Activated CD8-positive, alpha-beta memory T cell treated with anti-CD3 and anti-CD28 coated beads, Interleukin-2, amount 50 U/mL, for 1 hour (primary cell): Measurements from ENCODE around the gene MYO6.

Source experiments
- DNase-seq: peaks from one replicate; pipeline ENCODE4 v3.0.0-alpha.2; 2020; ENCODE audit errors: extremely low read depth

Gene MYO6

GRCh38 chr6:75827163-75827562, 78.1 kb downstream of the MYO6 start:
- DNase-seq = no peak

- DNase-seq = no peak
These were observed 82.2 kb downstream of the MYO6 start for GRCh38 chr6:75830959-75831885.

- no peak for DNase-seq
These were observed 85.4 kb downstream of the MYO6 start for GRCh38 chr6:75834447-75834846.

GRCh38 chr6:75842191-75842590, 93.2 kb downstream of the MYO6 start:
- no peak for DNase-seq

- no peak for DNase-seq
These were observed 93.7 kb downstream of the MYO6 start for GRCh38 chr6:75842732-75843131.

GRCh38 chr6:75843396-75843795, 94.4 kb downstream of the MYO6 start:
- DNase-seq = no peak

- DNase-seq = no peak
These were observed 99.2 kb downstream of the MYO6 start for GRCh38 chr6:75848274-75848673.

GRCh38 chr6:75849329-75850025, 100.4 kb downstream of the MYO6 start:
- no peak for DNase-seq

GRCh38 chr6:75850026-75850833, 101.2 kb downstream of the MYO6 start:
- no peak for DNase-seq

GRCh38 chr6:75852721-75853120, 103.7 kb downstream of the MYO6 start:
- DNase-seq = no peak

GRCh38 chr6:75853806-75854205, 104.8 kb downstream of the MYO6 start:
- DNase-seq = no peak

- no peak for DNase-seq
These were observed 106.0 kb downstream of the MYO6 start for GRCh38 chr6:75855052-75855451.

- no peak for DNase-seq
These were observed 107.9 kb downstream of the MYO6 start for GRCh38 chr6:75856902-75857301.

GRCh38 chr6:75863001-75863400, 114.0 kb downstream of the MYO6 start:
- DNase-seq = no peak

GRCh38 chr6:75863784-75864183, 114.7 kb downstream of the MYO6 start:
- no peak for DNase-seq

- DNase-seq = no peak
These were observed 115.4 kb downstream of the MYO6 start for GRCh38 chr6:75864446-75864845.

GRCh38 chr6:75870389-75870788, 121.3 kb downstream of the MYO6 start:
- no peak for DNase-seq

GRCh38 chr6:75874224-75874623, 125.2 kb downstream of the MYO6 start:
- no peak for DNase-seq

- DNase-seq = no peak
These were observed 127.1 kb downstream of the MYO6 start for GRCh38 chr6:75876152-75876551.

GRCh38 chr6:75880305-75880704, 131.3 kb downstream of the MYO6 start:
- no peak for DNase-seq

GRCh38 chr6:75882734-75883133, 133.7 kb downstream of the MYO6 start:
- no peak for DNase-seq

GRCh38 chr6:75884822-75885221, 135.8 kb downstream of the MYO6 start:
- DNase-seq = no peak
